Heart left ventricle (tissue), 13 donors: Measurements from ENCODE around the gene RSU1.

Experiments used
- POLR2A ChIP-seq, 2 donors: fragments of 450-650 bp; IDR thresholded peaks; one replicate each; pipeline ENCODE4 v1.6.1; 2017; ENCODE audit warnings: antibody characterized with exemption in 2 of 2, mild to moderate bottlenecking in 2 of 2, moderate library complexity in 2 of 2
- TF ChIP-seq, protein P1 (sequence below), 12 donors: fragments of 200-600 bp; sonication (generic) in 4 of 12; IDR thresholded peaks; one replicate each; pipeline versions ENCODE4 v1.5.0 to v1.8.0; 2018 to 2022; ENCODE audit warnings: antibody characterized with exemption in 12 of 12, mild to moderate bottlenecking in 5 of 12
- donor health status: ischemic (EF 13 %, LVEDD 7.1; RV severe dilation, severe dysfunction).
- donor health status: DM: no; HTN: yes; CAD: no.
- donor health status: DM: no; HTN: no; CAD: no.
- donor health status: ischemic (EF 25% LVEDD 6.9; RV normal size, moderate dysfunction).
- donor health status: ischemic (EF 25% LVEDD 5.7; RV mildly dilated, moderate dysfunction).
- donor health status: ischemic (EF 35%, LVEDD 5.7; RV mildly dilated, moderate dysfunction).
- donor health status: nonischemic (EF 11% LVEDD 7.7; RV severe dilation, severe dysfunction).
- donor health status: DM: yes; HTN: yes; CAD: no.
- donor health status: PGD.
- donor health status: ischemic (EF 29% LVEDD 5.4; RV normal size, mild dysfunction).
- donor health status: nonischemic (EF 23%, LVEDD 6.1; RV moderate dilation, normal function).

DNA sequence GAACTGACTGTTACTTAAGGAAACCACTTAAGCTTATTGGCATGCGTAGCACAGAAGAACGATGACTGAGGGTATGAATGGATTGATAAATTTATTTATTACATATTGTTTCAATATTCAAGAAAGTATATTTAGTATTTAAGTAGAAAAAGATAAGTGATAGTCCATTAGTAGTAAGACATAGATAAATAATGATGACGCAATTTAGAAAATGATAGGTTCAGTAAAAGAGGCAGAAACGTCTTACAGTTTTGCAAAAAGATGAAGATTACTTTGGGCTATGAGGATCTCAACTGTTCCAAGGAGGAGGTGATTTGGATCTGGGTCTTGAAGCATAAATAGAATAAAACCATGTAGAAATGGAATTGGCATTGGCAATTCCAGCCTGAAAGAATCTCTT lies 36.6 kb upstream of the RSU1 start:
- TF ChIP-seq, protein P1, sequence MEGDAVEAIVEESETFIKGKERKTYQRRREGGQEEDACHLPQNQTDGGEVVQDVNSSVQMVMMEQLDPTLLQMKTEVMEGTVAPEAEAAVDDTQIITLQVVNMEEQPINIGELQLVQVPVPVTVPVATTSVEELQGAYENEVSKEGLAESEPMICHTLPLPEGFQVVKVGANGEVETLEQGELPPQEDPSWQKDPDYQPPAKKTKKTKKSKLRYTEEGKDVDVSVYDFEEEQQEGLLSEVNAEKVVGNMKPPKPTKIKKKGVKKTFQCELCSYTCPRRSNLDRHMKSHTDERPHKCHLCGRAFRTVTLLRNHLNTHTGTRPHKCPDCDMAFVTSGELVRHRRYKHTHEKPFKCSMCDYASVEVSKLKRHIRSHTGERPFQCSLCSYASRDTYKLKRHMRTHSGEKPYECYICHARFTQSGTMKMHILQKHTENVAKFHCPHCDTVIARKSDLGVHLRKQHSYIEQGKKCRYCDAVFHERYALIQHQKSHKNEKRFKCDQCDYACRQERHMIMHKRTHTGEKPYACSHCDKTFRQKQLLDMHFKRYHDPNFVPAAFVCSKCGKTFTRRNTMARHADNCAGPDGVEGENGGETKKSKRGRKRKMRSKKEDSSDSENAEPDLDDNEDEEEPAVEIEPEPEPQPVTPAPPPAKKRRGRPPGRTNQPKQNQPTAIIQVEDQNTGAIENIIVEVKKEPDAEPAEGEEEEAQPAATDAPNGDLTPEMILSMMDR (IDR thresholded peaks at IDR 0.05) = no peak
- TF ChIP-seq POLR2A (IDR thresholded peaks at IDR 0.05) = no peak
